Airway epithelial cell (primary cell): ENCODE measurements around the gene SPAG7. TPM values are rescaled to one million over a fixed set of nuclear protein-coding genes. Genes with fewer than 3 reads are reported as not detected.

Experiments
- total RNA-seq: library from RNA; depleted of rRNA; stranded (reverse); fragments of >200 nt; gene quantifications from 2 replicates; pipeline ENCODE4 v1.2.3, GENCODE V29; 2015

The SPAG7 gene
- total RNA-seq, result 62.1 and 64.7 TPM in 2 replicates

GRCh38 chr17:4967539-4968485 is at the start of gene SPAG7:
Gene SPAG7 (minus strand): TSS chr17:4967817. CDS start chr17:4967804, 13 bp downstream.

GRCh38 chr17:4997302-4998026 is 29.8 kb upstream of the SPAG7 start, which contains the start of the genes INCA1 and KIF1C:
Gene INCA1 (minus strand): TSS chr17:4997522. CDS start chr17:4994437, 3,085 bp downstream.
Gene KIF1C (plus strand): TSS chr17:4997950. CDS start chr17:5000247, 2,297 bp downstream.

GRCh38 chr17:4986951-4987766 is 19.5 kb upstream of the SPAG7 start, which contains the start of gene CAMTA2:
Gene CAMTA2 (minus strand): TSS chr17:4987675. CDS start chr17:4986222, 1,453 bp downstream.

GRCh38 chr17:4950746-4951204 is 16.8 kb downstream of the SPAG7 start, which contains the start of gene ENO3:
Gene ENO3 (plus strand): TSS chr17:4951119. CDS start chr17:4951830, 711 bp downstream.

GRCh38 chr17:4948166-4948930 is 19.3 kb downstream of the SPAG7 start, which contains the start of gene PFN1:
Gene PFN1 (minus strand): TSS chr17:4948530. CDS start chr17:4948394, 136 bp downstream.

GRCh38 chr17:4939796-4940554 is 27.6 kb downstream of the SPAG7 start, which contains the start of the genes RNF167 and SLC25A11:
Gene RNF167 (plus strand): TSS chr17:4940268. CDS start chr17:4940910, 642 bp downstream.
Gene SLC25A11 (minus strand): TSS chr17:4940046. CDS start chr17:4939910, 136 bp downstream.

GRCh38 chr17:4931963-4932362 is 35.7 kb downstream of the SPAG7 start, which contains the start of gene GP1BA:
Gene GP1BA (plus strand): TSS chr17:4932277. CDS start chr17:4932605, 328 bp downstream.

Other genes starting within 250 kb of the SPAG7 start
- gene MED11, start 236.4 kb downstream of the SPAG7 start, total RNA-seq, result 25.0 and 28.1 TPM in 2 replicates
- gene ZMYND15, start 228.0 kb downstream of the SPAG7 start, total RNA-seq, result 0.28 TPM in 1 of 2 replicates, not detected in the other
- 16.3 and 16.7 TPM in 2 replicates for gene CXCL16, start 227.9 kb downstream of the SPAG7 start, total RNA-seq
- gene TM4SF5, start 195.9 kb downstream of the SPAG7 start, total RNA-seq, result not detected in 2 replicates
- gene VMO1, start 181.5 kb downstream of the SPAG7 start, total RNA-seq, result 4.0 TPM in 1 of 2 replicates, not detected in the other
- not detected in 2 replicates for gene GLTPD2, start 178.9 kb downstream of the SPAG7 start, total RNA-seq
- 270 and 310 TPM in 2 replicates for gene PSMB6, start 171.7 kb downstream of the SPAG7 start, total RNA-seq
- gene PLD2, start 160.7 kb downstream of the SPAG7 start, total RNA-seq, result 12.7 and 24.6 TPM in 2 replicates
- 81.2 and 108 TPM in 2 replicates for gene MINK1, start 134.5 kb downstream of the SPAG7 start, total RNA-seq
- 1.1 and 1.2 TPM in 2 replicates for gene C17orf107, start 68.3 kb downstream of the SPAG7 start, total RNA-seq
- 0.35 TPM in 1 of 2 replicates, not detected in the other for gene CHRNE, start 64.7 kb downstream of the SPAG7 start, total RNA-seq
- not detected in 2 replicates for gene GP1BA, start 35.5 kb downstream of the SPAG7 start, total RNA-seq
- gene SLC25A11, start 27.8 kb downstream of the SPAG7 start, total RNA-seq, result 71.0 and 71.2 TPM in 2 replicates
- gene RNF167, start 27.5 kb downstream of the SPAG7 start, total RNA-seq, result 60.5 and 75.3 TPM in 2 replicates
- 1,491 and 1,690 TPM in 2 replicates for gene PFN1, start 19.3 kb downstream of the SPAG7 start, total RNA-seq
- gene ENO3, start 16.7 kb downstream of the SPAG7 start, total RNA-seq, result 0.37 and 0.56 TPM in 2 replicates
- gene CAMTA2, start 19.9 kb upstream of the SPAG7 start, total RNA-seq, result 11.8 and 18.3 TPM in 2 replicates
- 0.42 TPM in 1 of 2 replicates, not detected in the other for gene INCA1, start 29.7 kb upstream of the SPAG7 start, total RNA-seq
- gene KIF1C, start 30.1 kb upstream of the SPAG7 start, total RNA-seq, result 85.1 and 85.2 TPM in 2 replicates
- gene SLC52A1, start 67.6 kb upstream of the SPAG7 start, total RNA-seq, result 0.35 and 0.70 TPM in 2 replicates
- gene ZFP3, start 110.7 kb upstream of the SPAG7 start, total RNA-seq, result 0.14 and 0.71 TPM in 2 replicates
- 1.6 and 3.4 TPM in 2 replicates for gene ZNF232, start 144.1 kb upstream of the SPAG7 start, total RNA-seq
- not detected in 2 replicates for gene USP6, start 148.2 kb upstream of the SPAG7 start, total RNA-seq
- gene ZNF594, start 224.1 kb upstream of the SPAG7 start, total RNA-seq, result 3.3 and 8.1 TPM in 2 replicates